Right lobe of liver (tissue), 4 donors: ENCODE data around the gene NANOG.

Experiments used
- POLR2A ChIP-seq: fragments of 450-650 bp; IDR thresholded peaks from one replicate; pipeline ENCODE4 v1.6.1; 2017; ENCODE audit warnings: antibody characterized with exemption, mild to moderate bottlenecking
- TF ChIP-seq, protein P1 (sequence below), 4 donors: fragments of 200-600 bp in 3 of 4; fragments of 450-650 bp in 1 of 4; IDR thresholded peaks; one replicate each; pipeline versions ENCODE4 v1.5.1 to v1.8.0; 2016 to 2022; ENCODE audit warnings: antibody characterized with exemption in 4 of 4, mild to moderate bottlenecking in 2 of 4
- donor health status: DM: no; HTN: no; CAD: no.
- donor health status: DM: no; HTN: no; CAD: no.
- donor health status: DM: no; HTN: yes; CAD: no.

DNA sequence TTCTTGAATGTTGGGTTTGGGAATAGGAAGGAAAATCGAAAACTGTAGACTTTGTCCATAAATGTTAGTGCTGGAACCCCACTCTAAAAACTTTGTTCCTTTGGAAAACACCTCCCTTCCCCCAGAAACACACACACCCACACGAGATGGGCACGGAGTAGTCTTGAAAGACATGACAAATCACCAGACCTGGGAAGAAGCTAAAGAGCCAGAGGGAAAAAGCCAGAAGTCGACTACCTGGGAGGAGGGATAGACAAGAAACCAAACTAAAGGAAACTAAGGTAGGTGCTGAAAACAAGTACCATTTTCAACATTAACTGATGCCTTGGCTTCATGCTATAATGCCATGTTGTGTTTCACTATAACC lies 925 bp upstream of the NANOG start:
- TF ChIP-seq, protein P1, sequence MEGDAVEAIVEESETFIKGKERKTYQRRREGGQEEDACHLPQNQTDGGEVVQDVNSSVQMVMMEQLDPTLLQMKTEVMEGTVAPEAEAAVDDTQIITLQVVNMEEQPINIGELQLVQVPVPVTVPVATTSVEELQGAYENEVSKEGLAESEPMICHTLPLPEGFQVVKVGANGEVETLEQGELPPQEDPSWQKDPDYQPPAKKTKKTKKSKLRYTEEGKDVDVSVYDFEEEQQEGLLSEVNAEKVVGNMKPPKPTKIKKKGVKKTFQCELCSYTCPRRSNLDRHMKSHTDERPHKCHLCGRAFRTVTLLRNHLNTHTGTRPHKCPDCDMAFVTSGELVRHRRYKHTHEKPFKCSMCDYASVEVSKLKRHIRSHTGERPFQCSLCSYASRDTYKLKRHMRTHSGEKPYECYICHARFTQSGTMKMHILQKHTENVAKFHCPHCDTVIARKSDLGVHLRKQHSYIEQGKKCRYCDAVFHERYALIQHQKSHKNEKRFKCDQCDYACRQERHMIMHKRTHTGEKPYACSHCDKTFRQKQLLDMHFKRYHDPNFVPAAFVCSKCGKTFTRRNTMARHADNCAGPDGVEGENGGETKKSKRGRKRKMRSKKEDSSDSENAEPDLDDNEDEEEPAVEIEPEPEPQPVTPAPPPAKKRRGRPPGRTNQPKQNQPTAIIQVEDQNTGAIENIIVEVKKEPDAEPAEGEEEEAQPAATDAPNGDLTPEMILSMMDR (IDR thresholded peaks at IDR 0.05) = no peak
- TF ChIP-seq POLR2A = no peak
